Measurements from ENCODE around the gene NELL2.

NELL2 gene

DNA sequence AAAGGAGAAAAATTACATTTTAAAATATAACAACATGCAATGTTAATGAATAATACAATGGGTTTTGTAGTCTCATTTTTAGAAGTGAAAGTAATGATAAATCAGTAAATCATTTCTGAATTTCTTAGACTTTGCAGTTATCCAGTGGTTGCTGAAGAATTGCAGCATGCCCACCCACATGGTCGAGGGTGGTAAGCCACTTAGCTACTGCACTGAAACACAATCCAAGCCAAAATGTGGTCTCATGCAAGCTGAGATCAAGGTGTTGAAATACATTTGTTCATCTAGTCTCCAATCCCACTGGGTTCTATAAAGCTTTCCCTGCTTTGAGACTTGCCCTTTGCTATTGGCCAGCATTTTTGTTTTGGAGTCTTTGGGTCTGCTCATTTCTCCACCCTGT lies 247.9 kb downstream of the NELL2 start:
- no peak for ATAC-seq
- no peak for TF ChIP-seq ARNTL (CRISPR knock-in tag; IDR thresholded peaks at IDR 0.05; ENCODE audit: borderline replicate concordance, low read depth)
- no peak for TF ChIP-seq ZNF8 (CRISPR knock-in tag; IDR thresholded peaks at IDR 0.05)
- no peak for TF ChIP-seq ISL1 (CRISPR knock-in tag; IDR thresholded peaks at IDR 0.05)
- no peak for TF ChIP-seq RARB (CRISPR knock-in tag; IDR thresholded peaks at IDR 0.05)
- no peak for TF ChIP-seq ZFP3 (CRISPR knock-in tag; IDR thresholded peaks at IDR 0.05)
- TF ChIP-seq, protein P1, sequence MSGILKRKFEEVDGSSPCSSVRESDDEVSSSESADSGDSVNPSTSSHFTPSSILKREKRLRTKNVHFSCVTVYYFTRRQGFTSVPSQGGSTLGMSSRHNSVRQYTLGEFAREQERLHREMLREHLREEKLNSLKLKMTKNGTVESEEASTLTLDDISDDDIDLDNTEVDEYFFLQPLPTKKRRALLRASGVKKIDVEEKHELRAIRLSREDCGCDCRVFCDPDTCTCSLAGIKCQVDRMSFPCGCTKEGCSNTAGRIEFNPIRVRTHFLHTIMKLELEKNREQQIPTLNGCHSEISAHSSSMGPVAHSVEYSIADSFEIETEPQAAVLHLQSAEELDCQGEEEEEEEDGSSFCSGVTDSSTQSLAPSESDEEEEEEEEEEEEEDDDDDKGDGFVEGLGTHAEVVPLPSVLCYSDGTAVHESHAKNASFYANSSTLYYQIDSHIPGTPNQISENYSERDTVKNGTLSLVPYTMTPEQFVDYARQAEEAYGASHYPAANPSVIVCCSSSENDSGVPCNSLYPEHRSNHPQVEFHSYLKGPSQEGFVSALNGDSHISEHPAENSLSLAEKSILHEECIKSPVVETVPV (CRISPR knock-in tag; IDR thresholded peaks at IDR 0.05) = no peak
- TF ChIP-seq, protein P2, sequence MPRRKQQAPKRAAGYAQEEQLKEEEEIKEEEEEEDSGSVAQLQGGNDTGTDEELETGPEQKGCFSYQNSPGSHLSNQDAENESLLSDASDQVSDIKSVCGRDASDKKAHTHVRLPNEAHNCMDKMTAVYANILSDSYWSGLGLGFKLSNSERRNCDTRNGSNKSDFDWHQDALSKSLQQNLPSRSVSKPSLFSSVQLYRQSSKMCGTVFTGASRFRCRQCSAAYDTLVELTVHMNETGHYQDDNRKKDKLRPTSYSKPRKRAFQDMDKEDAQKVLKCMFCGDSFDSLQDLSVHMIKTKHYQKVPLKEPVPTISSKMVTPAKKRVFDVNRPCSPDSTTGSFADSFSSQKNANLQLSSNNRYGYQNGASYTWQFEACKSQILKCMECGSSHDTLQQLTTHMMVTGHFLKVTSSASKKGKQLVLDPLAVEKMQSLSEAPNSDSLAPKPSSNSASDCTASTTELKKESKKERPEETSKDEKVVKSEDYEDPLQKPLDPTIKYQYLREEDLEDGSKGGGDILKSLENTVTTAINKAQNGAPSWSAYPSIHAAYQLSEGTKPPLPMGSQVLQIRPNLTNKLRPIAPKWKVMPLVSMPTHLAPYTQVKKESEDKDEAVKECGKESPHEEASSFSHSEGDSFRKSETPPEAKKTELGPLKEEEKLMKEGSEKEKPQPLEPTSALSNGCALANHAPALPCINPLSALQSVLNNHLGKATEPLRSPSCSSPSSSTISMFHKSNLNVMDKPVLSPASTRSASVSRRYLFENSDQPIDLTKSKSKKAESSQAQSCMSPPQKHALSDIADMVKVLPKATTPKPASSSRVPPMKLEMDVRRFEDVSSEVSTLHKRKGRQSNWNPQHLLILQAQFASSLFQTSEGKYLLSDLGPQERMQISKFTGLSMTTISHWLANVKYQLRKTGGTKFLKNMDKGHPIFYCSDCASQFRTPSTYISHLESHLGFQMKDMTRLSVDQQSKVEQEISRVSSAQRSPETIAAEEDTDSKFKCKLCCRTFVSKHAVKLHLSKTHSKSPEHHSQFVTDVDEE (CRISPR knock-in tag; IDR thresholded peaks at IDR 0.05) = no peak
- TF ChIP-seq, protein P3, sequence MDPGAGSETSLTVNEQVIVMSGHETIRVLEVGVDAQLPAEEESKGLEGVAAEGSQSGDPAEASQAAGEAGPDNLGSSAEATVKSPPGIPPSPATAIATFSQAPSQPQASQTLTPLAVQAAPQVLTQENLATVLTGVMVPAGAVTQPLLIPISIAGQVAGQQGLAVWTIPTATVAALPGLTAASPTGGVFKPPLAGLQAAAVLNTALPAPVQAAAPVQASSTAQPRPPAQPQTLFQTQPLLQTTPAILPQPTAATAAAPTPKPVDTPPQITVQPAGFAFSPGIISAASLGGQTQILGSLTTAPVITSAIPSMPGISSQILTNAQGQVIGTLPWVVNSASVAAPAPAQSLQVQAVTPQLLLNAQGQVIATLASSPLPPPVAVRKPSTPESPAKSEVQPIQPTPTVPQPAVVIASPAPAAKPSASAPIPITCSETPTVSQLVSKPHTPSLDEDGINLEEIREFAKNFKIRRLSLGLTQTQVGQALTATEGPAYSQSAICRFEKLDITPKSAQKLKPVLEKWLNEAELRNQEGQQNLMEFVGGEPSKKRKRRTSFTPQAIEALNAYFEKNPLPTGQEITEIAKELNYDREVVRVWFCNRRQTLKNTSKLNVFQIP (CRISPR knock-in tag; IDR thresholded peaks at IDR 0.05; ENCODE audit: borderline replicate concordance, low read depth) = no peak
- no peak for TF ChIP-seq OSR1 (CRISPR knock-in tag; IDR thresholded peaks at IDR 0.05)
- no peak for TF ChIP-seq CSDC2 (CRISPR knock-in tag; IDR thresholded peaks at IDR 0.05)
- no peak for TF ChIP-seq TOX (CRISPR knock-in tag; IDR thresholded peaks at IDR 0.05; ENCODE audit: borderline replicate concordance)
- no peak for TF ChIP-seq ESRRG (CRISPR knock-in tag; IDR thresholded peaks at IDR 0.05)
- no peak for TF ChIP-seq SNAI2 (CRISPR knock-in tag; IDR thresholded peaks at IDR 0.05)
- TF ChIP-seq BACH2 (CRISPR knock-in tag; IDR thresholded peaks at IDR 0.05; ENCODE audit: borderline replicate concordance) = no peak
- TF ChIP-seq TCF4 (CRISPR knock-in tag; IDR thresholded peaks at IDR 0.05; ENCODE audit: borderline replicate concordance) = no peak
- no peak for TF ChIP-seq PPARA (CRISPR knock-in tag; IDR thresholded peaks at IDR 0.05; ENCODE audit: borderline replicate concordance)
- no peak for TF ChIP-seq ZFP30 (CRISPR knock-in tag; IDR thresholded peaks at IDR 0.05)
- TF ChIP-seq ZNF565 (CRISPR knock-in tag; conservative IDR thresholded peaks at IDR 0.05; ENCODE audit: low read depth) = no peak
- TF ChIP-seq ZNF70 (CRISPR knock-in tag; IDR thresholded peaks at IDR 0.05) = no peak

DNA sequence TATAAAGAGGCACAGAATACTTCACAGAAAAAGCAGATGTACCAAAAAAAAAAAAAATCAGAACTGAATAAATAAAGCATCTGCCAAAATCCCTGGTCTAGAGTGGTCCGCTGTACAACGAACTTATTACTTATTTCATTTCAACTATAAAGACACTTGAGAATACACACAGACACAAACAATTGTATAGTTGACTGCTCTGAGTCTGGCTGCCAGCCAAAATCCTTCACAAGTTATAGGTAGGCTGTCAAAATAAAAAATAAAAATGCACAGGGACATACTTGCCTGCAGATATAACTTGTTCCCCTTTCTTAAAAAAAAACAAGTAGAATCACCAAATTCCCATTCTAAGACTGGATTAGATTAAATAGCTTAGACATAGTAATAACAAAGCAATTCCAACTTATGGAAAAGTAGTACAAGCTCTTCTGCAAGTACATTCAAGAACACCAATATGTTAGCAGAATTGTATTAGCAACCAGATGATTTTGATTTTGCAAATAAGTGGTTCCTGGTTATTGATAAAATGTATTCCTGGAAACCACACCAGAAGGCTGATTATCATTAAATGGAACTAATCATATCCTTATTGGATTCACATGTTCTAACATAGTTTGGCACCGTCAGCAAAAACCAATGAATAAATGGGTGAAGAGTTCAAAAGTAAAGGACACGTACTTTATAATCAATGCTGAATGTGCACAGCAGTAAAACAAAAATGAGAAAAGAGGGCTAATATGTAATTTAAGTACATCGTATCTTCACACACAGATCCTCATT lies 248.5 kb downstream of the NELL2 start:
- ATAC-seq = no peak
- TF ChIP-seq, protein P4, sequence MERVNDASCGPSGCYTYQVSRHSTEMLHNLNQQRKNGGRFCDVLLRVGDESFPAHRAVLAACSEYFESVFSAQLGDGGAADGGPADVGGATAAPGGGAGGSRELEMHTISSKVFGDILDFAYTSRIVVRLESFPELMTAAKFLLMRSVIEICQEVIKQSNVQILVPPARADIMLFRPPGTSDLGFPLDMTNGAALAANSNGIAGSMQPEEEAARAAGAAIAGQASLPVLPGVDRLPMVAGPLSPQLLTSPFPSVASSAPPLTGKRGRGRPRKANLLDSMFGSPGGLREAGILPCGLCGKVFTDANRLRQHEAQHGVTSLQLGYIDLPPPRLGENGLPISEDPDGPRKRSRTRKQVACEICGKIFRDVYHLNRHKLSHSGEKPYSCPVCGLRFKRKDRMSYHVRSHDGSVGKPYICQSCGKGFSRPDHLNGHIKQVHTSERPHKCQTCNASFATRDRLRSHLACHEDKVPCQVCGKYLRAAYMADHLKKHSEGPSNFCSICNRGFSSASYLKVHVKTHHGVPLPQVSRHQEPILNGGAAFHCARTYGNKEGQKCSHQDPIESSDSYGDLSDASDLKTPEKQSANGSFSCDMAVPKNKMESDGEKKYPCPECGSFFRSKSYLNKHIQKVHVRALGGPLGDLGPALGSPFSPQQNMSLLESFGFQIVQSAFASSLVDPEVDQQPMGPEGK (CRISPR knock-in tag; IDR thresholded peaks at IDR 0.05; ENCODE audit: borderline replicate concordance) = no peak
- TF ChIP-seq ZNF8 (CRISPR knock-in tag; IDR thresholded peaks at IDR 0.05) = no peak
- no peak for TF ChIP-seq GLIS3 (CRISPR knock-in tag; IDR thresholded peaks at IDR 0.05)
- no peak for TF ChIP-seq ESRRG (CRISPR knock-in tag; IDR thresholded peaks at IDR 0.05)
- TF ChIP-seq ZNF565 (CRISPR knock-in tag; conservative IDR thresholded peaks at IDR 0.05; ENCODE audit: low read depth) = no peak
- TF ChIP-seq TCF4 (CRISPR knock-in tag; IDR thresholded peaks at IDR 0.05; ENCODE audit: borderline replicate concordance) = peak; percentile 88
- TF ChIP-seq, protein P2 (CRISPR knock-in tag; IDR thresholded peaks at IDR 0.05) = no peak
- no peak for TF ChIP-seq ZFP30 (CRISPR knock-in tag; IDR thresholded peaks at IDR 0.05)
- TF ChIP-seq ZNF70 (CRISPR knock-in tag; IDR thresholded peaks at IDR 0.05) = no peak
- no peak for TF ChIP-seq PPARA (CRISPR knock-in tag; IDR thresholded peaks at IDR 0.05; ENCODE audit: borderline replicate concordance)
- TF ChIP-seq, protein P1 (CRISPR knock-in tag; IDR thresholded peaks at IDR 0.05) = peak; percentile 31; the same call in 1 of the 2 replicates

Measured in SK-N-SH treated with all-trans-retinoic acid at 6 μM for 48 hours (cell line).